ENCODE results near the gene TNFRSF9. TPM values are rescaled to one million over a fixed set of nuclear protein-coding genes. Genes with fewer than 3 reads are reported as not detected.

The TNFRSF9 gene
- total RNA-seq, 4 donors from 2014 or later: 0.21 to 0.60 TPM; not detected in 2

DNA sequence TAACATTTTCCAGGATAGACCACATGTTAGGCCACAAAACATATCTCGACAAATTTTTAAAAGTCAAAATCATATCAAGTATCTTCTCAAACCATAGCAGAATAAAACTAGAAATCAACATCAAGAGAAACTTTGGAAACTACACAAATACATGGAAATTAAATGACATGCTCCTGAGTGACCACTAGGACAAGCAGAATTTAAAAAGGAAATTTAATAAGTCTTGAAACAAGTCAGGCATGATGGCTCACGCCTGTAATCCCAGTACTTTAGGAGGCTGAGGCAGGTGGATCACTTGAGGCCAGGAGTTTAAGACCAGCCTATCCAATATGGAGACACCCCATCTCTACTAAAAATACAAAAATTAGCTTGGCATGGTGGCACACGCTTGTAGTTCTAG, 61.4 kb downstream of the TNFRSF9 start:
- no peak for DNase-seq (ENCODE audit: low spot score in 2 of 2)
- H3K27me3 ChIP-seq: no peaks in the 10 kb centered on the region
- TF ChIP-seq, protein P1, sequence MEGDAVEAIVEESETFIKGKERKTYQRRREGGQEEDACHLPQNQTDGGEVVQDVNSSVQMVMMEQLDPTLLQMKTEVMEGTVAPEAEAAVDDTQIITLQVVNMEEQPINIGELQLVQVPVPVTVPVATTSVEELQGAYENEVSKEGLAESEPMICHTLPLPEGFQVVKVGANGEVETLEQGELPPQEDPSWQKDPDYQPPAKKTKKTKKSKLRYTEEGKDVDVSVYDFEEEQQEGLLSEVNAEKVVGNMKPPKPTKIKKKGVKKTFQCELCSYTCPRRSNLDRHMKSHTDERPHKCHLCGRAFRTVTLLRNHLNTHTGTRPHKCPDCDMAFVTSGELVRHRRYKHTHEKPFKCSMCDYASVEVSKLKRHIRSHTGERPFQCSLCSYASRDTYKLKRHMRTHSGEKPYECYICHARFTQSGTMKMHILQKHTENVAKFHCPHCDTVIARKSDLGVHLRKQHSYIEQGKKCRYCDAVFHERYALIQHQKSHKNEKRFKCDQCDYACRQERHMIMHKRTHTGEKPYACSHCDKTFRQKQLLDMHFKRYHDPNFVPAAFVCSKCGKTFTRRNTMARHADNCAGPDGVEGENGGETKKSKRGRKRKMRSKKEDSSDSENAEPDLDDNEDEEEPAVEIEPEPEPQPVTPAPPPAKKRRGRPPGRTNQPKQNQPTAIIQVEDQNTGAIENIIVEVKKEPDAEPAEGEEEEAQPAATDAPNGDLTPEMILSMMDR (IDR thresholded peaks at IDR 0.05): no peak
- TF ChIP-seq EP300 (IDR thresholded peaks at IDR 0.05) (no peak), POLR2A (IDR thresholded peaks at IDR 0.05) (no peak)
- H3K36me3 ChIP-seq: no peaks in the 10 kb centered on the region
- H3K27ac ChIP-seq: no peak overlapping the region
- H3K9me3 ChIP-seq: peaks cover 0 to 15% (median 3%) of the 10 kb centered on the region in 4 donors
- H3K4me1 ChIP-seq: no peaks in the 10 kb centered on the region
- 88% methylated on average over 3 of the region's 3 CpGs for WGBS, 2 donors
- H3K4me3 ChIP-seq: no peak overlapping the region

DNA sequence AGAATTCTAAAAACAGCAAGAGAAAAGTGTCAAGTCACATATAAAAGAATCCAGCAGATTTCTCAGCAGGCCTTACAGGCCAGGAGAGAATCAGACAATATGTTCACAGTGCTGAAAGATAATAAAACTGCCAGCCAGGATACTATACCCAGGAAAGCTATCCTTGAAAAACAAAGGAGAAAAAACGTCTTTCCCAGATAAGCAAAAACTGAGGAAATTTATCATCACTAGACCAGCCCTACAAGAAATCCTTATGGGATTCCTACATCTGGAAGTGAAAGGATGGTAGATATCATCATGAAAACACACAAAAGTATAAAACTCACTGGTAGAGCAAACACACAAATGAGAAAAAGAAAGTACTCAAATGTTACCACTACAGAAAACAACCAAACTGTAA, 62.6 kb downstream of the TNFRSF9 start:
- Histone ChIP-seq H3K4me3 (no peak overlapping the region), H3K27ac (no peak overlapping the region), H3K27me3 (no peaks in the 10 kb centered on the region), H3K9me3 (peaks cover 0 to 15% (median 3%) of the 10 kb centered on the region in 4 donors), H3K4me1 (no peaks in the 10 kb centered on the region), H3K36me3 (no peaks in the 10 kb centered on the region)
- 58 to 66% methylated on average over 1 of the region's 1 CpG for whole genome bisulfite sequencing, 2 donors
- DNase-seq (ENCODE audit: low spot score in 2 of 2): no peak
- no peak for TF ChIP-seq EP300 (IDR thresholded peaks at IDR 0.05)
- TF ChIP-seq, protein P1 (IDR thresholded peaks at IDR 0.05): no peak

DNA sequence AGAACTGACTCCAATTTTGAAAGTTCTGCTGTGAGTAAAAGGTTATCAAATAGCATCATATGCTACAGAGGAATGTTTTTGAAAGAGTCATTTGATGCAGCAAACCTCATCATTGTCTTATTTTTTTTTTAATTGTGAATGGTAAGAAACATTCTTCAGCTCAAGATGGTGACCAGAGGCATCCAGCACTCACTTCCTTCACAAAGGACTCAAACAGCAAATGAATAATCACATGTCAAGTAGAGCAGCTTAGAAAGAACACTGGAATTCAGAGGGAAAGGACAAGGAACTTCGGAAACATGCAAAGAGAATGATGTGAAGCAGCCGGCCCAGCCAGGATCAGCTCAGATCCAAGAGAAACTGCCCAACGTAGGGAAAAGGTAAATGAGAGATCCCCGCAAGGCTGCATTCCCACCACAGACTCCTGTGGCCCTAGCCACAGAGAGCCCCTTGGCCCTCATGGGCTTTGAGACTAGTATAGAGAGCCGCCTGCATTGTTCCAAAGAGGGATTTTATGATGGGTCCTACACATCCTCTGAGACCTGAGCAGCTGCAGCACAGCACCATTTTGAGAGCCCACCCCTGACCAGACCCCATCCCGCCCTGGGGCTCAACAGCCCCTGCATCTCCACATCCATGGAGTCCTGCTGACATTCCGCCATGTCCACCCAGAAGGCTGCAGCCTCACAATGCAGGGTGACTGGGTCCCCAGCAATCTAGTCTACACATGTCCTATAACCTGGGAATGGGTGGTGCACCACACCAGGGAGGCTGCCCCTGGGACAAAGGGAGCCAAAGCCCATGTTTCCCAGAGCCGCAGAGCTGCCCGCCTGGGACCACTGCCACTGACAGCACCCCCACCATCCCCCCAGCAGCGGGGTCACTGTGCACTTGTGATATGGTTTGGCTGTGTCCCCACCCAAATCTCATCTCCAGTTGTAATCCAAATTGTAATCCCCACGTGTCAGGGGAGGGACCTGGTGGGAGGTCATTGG, 66.5 kb downstream of the TNFRSF9 start:
- DNase-seq (ENCODE audit: low spot score in 2 of 2): no peak

DNA sequence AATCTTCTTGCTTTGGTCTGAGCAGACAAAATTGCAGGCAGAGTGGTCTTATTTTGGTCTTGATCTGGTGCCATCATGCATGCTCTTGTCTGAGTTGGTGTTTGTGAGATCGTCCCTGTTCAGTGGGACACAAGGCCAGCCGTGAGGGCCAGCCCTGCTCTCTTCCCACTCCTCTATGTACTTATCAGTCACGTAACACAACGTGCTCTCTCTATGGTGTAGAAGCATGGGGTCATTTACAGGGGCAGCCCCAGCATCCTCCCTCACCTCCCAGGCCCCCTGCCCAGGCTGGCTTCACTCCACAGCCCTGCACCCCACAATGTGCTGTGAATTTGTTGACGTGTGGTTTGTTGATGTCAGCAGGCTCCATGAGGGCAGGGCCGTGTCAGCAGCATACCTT, 69.5 kb downstream of the TNFRSF9 start:
- no peak for DNase-seq (ENCODE audit: low spot score in 2 of 2)
- H3K4me1 ChIP-seq: no peaks in the 10 kb centered on the region
- TF ChIP-seq EP300 (IDR thresholded peaks at IDR 0.05) (no peak), POLR2A (IDR thresholded peaks at IDR 0.05) (no peak)
- TF ChIP-seq, protein P1 (IDR thresholded peaks at IDR 0.05): no peak
- whole genome bisulfite sequencing, 2 donors: 79 to 83% methylated on average over 6 of the region's 6 CpGs
- no peak overlapping the region for H3K27ac ChIP-seq
- H3K4me3 ChIP-seq: no peak overlapping the region
- no peaks in the 10 kb centered on the region for H3K27me3 ChIP-seq
- H3K36me3 ChIP-seq: no peaks in the 10 kb centered on the region
- H3K9me3 ChIP-seq: no peaks in the 10 kb centered on the region

More for the DNA sequence above, 66.5 kb downstream of the TNFRSF9 start:
- Histone ChIP-seq H3K4me3 (no peak overlapping the region), H3K27me3 (no peaks in the 10 kb centered on the region), H3K36me3 (no peaks in the 10 kb centered on the region), H3K4me1 (no peaks in the 10 kb centered on the region), H3K9me3 (peaks cover 0 to 15% (median 3%) of the 10 kb centered on the region in 4 donors), H3K27ac (no peak overlapping the region)
- TF ChIP-seq, protein P1 (IDR thresholded peaks at IDR 0.05): no peak
- TF ChIP-seq EP300 (IDR thresholded peaks at IDR 0.05) (no peak), POLR2A (IDR thresholded peaks at IDR 0.05) (no peak)
- 72 to 77% methylated on average over 8 to 10 of the region's 11 CpGs for WGBS, 2 donors

Measured in tibial nerve (tissue), 4 donors.